Trophoblast cell (in vitro differentiated cells and primary cell): Measurements from ENCODE around the gene CYB5B.
A peak's percentile ranks its signal among the peaks of the same experiment; 100 is the strongest.

ENCODE experiments used
- DNase-seq, 2 donors: peaks; one replicate each; pipeline ENCODE4 v3.0.0-alpha.2; 2016
- H2AFZ ChIP-seq: 2 replicates; pipeline ENCODE4 v1.6.1; 2013; ENCODE audit warnings: low read length, moderate library complexity, mild to moderate bottlenecking; ENCODE audit not compliant: insufficient read depth, poor library complexity
- H2AK5ac ChIP-seq: 2 replicates; pipeline ENCODE4 v1.6.1; 2013; ENCODE audit warnings: mild to moderate bottlenecking, low read length
- H2BK120ac ChIP-seq: 2 replicates; pipeline ENCODE4 v1.6.1; 2013; ENCODE audit warnings: low read length, mild to moderate bottlenecking, moderate library complexity; ENCODE audit not compliant: insufficient read depth, poor library complexity
- H2BK12ac ChIP-seq: 2 replicates; pipeline ENCODE4 v1.6.1; 2013; ENCODE audit warnings: mild to moderate bottlenecking, low read length, moderate library complexity
- H2BK5ac ChIP-seq: 2 replicates; pipeline ENCODE4 v1.6.1; 2013; ENCODE audit warnings: low read length, low read depth, moderate library complexity, mild to moderate bottlenecking; ENCODE audit not compliant: poor library complexity
- H3K14ac ChIP-seq: 2 replicates; pipeline ENCODE4 v1.6.1; 2013; ENCODE audit warnings: mild to moderate bottlenecking, low read length
- H3K18ac ChIP-seq: 2 replicates; pipeline ENCODE4 v1.6.1; 2013; ENCODE audit warnings: mild to moderate bottlenecking, low read length
- H3K23ac ChIP-seq: 2 replicates; pipeline ENCODE4 v1.6.1; 2013; ENCODE audit warnings: low read length
- H3K27ac ChIP-seq: 2 replicates; pipeline ENCODE4 v1.5.1; 2013; ENCODE audit warnings: low read depth, mild to moderate bottlenecking, inconsistent platforms, low read length, moderate library complexity
- H3K27me3 ChIP-seq: 2 replicates; pipeline ENCODE4 v1.6.1; 2013; ENCODE audit warnings: inconsistent platforms, mild to moderate bottlenecking, low read length, moderate library complexity; ENCODE audit not compliant: insufficient read depth
- H3K36me3 ChIP-seq, 2 experiments: 1 replicate in 1 of 2; 2 replicates in 1 of 2; pipeline ENCODE4 v1.6.1; 2013; ENCODE audit warnings: low read length in 2 of 2, mild to moderate bottlenecking in 2 of 2, moderate library complexity in 1 of 2; ENCODE audit not compliant: insufficient read depth in 2 of 2, control insufficient read depth in 1 of 2
- H3K4ac ChIP-seq: 2 replicates; pipeline ENCODE4 v1.6.1; 2013; ENCODE audit warnings: low read depth, mild to moderate bottlenecking, low read length, moderate library complexity
- H3K4me1 ChIP-seq, 2 experiments: 1 replicate in 1 of 2; 2 replicates in 1 of 2; pipeline ENCODE4 v1.6.1; 2013; ENCODE audit warnings: low read length in 2 of 2, mild to moderate bottlenecking in 2 of 2, moderate library complexity in 1 of 2; ENCODE audit not compliant: insufficient read depth in 2 of 2, control insufficient read depth in 1 of 2
- H3K4me2 ChIP-seq: 2 replicates; pipeline ENCODE4 v1.6.1; 2013; ENCODE audit warnings: inconsistent platforms, mild to moderate bottlenecking, low read length, moderate library complexity
- H3K4me3 ChIP-seq: 2 replicates; pipeline ENCODE4 v1.5.1; 2013; ENCODE audit warnings: mild to moderate bottlenecking, low read depth, low read length, inconsistent platforms
- H3K79me1 ChIP-seq: one replicate; pipeline ENCODE4 v1.6.1; 2013; ENCODE audit warnings: low read length
- H3K79me2 ChIP-seq: 2 replicates; pipeline ENCODE4 v1.6.1; 2013; ENCODE audit warnings: low read length, mild to moderate bottlenecking; ENCODE audit not compliant: control insufficient read depth, insufficient read depth, poor library complexity
- H3K9ac ChIP-seq: 2 replicates; pipeline ENCODE4 v1.6.1; 2013; ENCODE audit warnings: mild to moderate bottlenecking, low read length
- H3K9me3 ChIP-seq: 2 replicates; pipeline ENCODE4 v1.6.1; 2013; ENCODE audit warnings: low read depth, mild to moderate bottlenecking, control low read depth, inconsistent platforms, low read length; ENCODE audit not compliant: insufficient read depth
- H4K12ac ChIP-seq: 2 replicates; pipeline ENCODE4 v1.6.1; 2013; ENCODE audit warnings: low read depth, mild to moderate bottlenecking, low read length, moderate library complexity
- H4K8ac ChIP-seq: 2 replicates; pipeline ENCODE4 v1.6.1; 2013; ENCODE audit warnings: low read depth, mild to moderate bottlenecking, low read length, moderate library complexity
- H4K91ac ChIP-seq: one replicate; pipeline ENCODE4 v1.6.1; 2013; ENCODE audit warnings: low read depth, mild to moderate bottlenecking, low read length, moderate library complexity
- WGBS: extraction: QIAGEN DNeasy Blood & Tissue Kit; methylation state at CpG from one replicate; pipeline ENCODE4 v1.1.7; 2013; ENCODE audit warnings: missing lambda C conversion rate; ENCODE audit not compliant: insufficient read length, insufficient coverage; ENCODE audit errors: extremely low coverage; 5-methylcytosine and 5-hydroxymethylcytosine counted together

The CYB5B gene

DNA sequence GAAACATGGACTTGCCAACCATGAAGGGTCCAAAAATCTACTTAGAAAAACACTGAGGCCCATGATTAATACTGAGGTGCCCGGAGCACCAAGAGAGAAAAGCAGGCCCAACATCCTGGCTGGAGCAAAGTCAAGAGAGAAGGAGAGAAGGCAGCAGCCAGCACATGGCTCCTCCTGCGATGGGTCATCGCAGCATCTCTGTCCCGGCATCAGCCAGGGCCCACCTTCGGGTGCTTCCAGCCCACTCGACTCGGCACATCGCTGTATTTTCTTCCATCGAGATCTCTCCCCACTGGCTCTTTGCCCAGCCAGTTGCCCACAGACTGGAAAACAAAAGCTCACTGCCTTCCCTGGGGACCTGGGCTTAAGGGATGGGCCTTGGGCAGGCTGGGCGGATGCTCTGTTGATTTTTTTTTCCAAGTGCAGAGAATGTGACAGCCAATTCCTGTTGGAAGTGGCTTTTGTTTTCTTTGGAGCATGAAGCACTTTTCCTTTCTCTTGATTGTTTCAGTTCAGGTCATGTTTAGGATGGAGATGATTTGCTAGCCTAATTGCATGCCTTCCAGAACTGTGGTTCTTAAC, 58.1 kb downstream of the CYB5B start:
- no peaks in the 10 kb centered on the region for H3K9me3 ChIP-seq
- no peak for DNase-seq
- H3K4me2 ChIP-seq, result no peak overlapping the region
- H4K8ac ChIP-seq, result no peak overlapping the region
- no peak overlapping the region for H3K23ac ChIP-seq
- no peaks in the 10 kb centered on the region for H3K36me3 ChIP-seq
- H3K4me3 ChIP-seq, result no peak overlapping the region
- no peak overlapping the region for H3K9ac ChIP-seq
- H2BK12ac ChIP-seq, result no peak overlapping the region
- no peak overlapping the region for H2AFZ ChIP-seq
- no peaks in the 10 kb centered on the region for H3K4me1 ChIP-seq
- no CpG with 5 or more reads among the region's 10 CpGs for WGBS
- H3K18ac ChIP-seq, result no peak overlapping the region
- H3K79me1 ChIP-seq, result no peaks in the 10 kb centered on the region
- no peaks in the 10 kb centered on the region for H3K79me2 ChIP-seq
- no peak overlapping the region for H3K14ac ChIP-seq
- H4K12ac ChIP-seq, result no peak overlapping the region
- no peak overlapping the region for H2BK5ac ChIP-seq
- no peak overlapping the region for H2AK5ac ChIP-seq
- no peaks in the 10 kb centered on the region for H3K27me3 ChIP-seq
- H2BK120ac ChIP-seq, result no peak overlapping the region
- H3K4ac ChIP-seq, result no peak overlapping the region
- no peak overlapping the region for H3K27ac ChIP-seq
- no peak overlapping the region for H4K91ac ChIP-seq

DNA sequence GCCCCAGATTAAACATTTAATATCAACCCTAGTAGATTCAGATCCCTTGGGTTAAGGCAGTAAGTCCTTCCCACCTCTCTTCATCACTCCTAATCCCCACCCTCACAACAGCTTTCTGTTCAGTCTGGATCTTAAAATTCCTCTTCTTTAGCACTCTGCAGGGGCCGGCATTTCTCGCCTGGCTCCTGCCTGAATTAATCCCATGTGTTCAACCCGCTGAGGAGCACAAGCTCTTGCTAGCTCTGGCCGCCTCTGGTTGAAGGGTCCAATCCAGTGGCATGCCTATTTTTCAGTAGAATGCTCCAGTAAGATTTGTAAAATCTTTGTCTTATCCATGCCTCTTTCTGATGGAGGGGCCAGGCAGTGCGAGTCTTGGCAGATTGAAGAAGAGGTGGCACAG, 59.2 kb downstream of the CYB5B start:
- H3K4me2 ChIP-seq, result no peak overlapping the region

DNA sequence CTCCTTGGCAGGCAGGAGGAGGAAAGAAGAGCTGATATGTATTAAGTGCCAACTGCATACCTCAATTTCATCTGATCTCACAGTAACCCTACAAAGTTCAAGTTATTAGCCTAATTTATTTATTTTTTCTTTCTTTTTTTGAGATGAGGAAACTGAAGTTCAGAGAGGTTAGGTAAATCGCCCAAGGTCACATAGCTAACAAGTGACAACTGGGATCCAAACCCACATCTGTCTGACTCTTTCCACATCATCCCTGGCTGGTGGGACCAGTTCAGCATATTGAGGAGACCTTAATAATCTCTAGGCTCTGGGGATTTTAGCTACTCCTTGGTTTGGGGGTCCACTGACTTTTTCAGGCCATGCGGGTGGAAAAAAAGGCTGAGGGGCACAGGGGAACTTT, 60.9 kb downstream of the CYB5B start:
- no CpG with 5 or more reads among the region's 2 CpGs for WGBS
- Histone ChIP-seq H4K91ac (no peak overlapping the region), H3K9ac (no peak overlapping the region), H3K4ac (no peak overlapping the region), H2AK5ac (no peak overlapping the region), H3K27ac (no peak overlapping the region), H2BK120ac (no peak overlapping the region), H4K12ac (no peak overlapping the region), H3K4me1 (no peaks in the 10 kb centered on the region), H3K9me3 (no peaks in the 10 kb centered on the region), H2AFZ (no peak overlapping the region), H3K79me2 (no peaks in the 10 kb centered on the region), H4K8ac (no peak overlapping the region), H3K36me3 (no peaks in the 10 kb centered on the region), H3K4me2 (no peak overlapping the region), H3K14ac (no peak overlapping the region), H2BK12ac (no peak overlapping the region), H3K18ac (no peak overlapping the region), H2BK5ac (no peak overlapping the region), H3K23ac (no peak overlapping the region), H3K4me3 (no peak overlapping the region), H3K79me1 (no peaks in the 10 kb centered on the region), H3K27me3 (no peaks in the 10 kb centered on the region)
- DNase-seq, result peak; percentile 47 to 88

More for the DNA sequence above, 59.2 kb downstream of the CYB5B start:
- no peak overlapping the region for H3K4me3 ChIP-seq
- no peaks in the 10 kb centered on the region for H3K79me2 ChIP-seq
- H3K9me3 ChIP-seq, result no peaks in the 10 kb centered on the region
- no peaks in the 10 kb centered on the region for H3K79me1 ChIP-seq
- no peak overlapping the region for H4K8ac ChIP-seq
- H3K36me3 ChIP-seq, result no peaks in the 10 kb centered on the region
- no peak overlapping the region for H3K18ac ChIP-seq
- H3K23ac ChIP-seq, result no peak overlapping the region
- H3K14ac ChIP-seq, result no peak overlapping the region
- no peak overlapping the region for H4K91ac ChIP-seq
- no peak overlapping the region for H2BK12ac ChIP-seq
- no peak for DNase-seq
- no peak overlapping the region for H3K27ac ChIP-seq
- no peak overlapping the region for H4K12ac ChIP-seq
- no peak overlapping the region for H2AFZ ChIP-seq
- no peak overlapping the region for H3K9ac ChIP-seq
- WGBS, result no CpG with 5 or more reads among the region's 5 CpGs
- no peak overlapping the region for H2BK5ac ChIP-seq
- no peaks in the 10 kb centered on the region for H3K4me1 ChIP-seq
- H3K27me3 ChIP-seq, result no peaks in the 10 kb centered on the region
- H3K4ac ChIP-seq, result no peak overlapping the region
- no peak overlapping the region for H2AK5ac ChIP-seq
- no peak overlapping the region for H2BK120ac ChIP-seq

DNA sequence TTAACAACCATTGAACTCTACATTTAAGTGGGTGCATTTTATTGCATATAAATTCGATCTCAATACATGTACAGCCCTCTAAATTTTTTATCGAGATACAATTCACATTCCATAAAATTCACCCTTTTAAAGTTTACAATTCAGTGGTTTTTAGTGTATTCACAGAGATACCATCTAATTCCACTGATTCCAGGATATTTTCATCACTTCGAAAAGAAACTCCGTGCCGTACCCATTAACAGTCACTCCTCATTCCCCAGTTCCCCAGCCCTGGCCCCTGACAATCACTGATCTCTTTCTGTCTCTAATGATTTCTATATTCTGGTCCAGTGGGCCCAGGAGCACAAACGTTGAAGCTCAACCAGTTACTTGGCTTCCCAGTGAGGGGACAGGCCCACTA, 61.4 kb downstream of the CYB5B start:
- no peaks in the 10 kb centered on the region for H3K27me3 ChIP-seq
- H4K8ac ChIP-seq, result no peak overlapping the region
- WGBS, result no CpG with 5 or more reads among the region's 6 CpGs

More for the DNA sequence above, 61.4 kb downstream of the CYB5B start:
- no peaks in the 10 kb centered on the region for H3K36me3 ChIP-seq
- no peak overlapping the region for H4K12ac ChIP-seq
- no peak overlapping the region for H3K14ac ChIP-seq
- H3K79me2 ChIP-seq, result no peaks in the 10 kb centered on the region
- H3K9me3 ChIP-seq, result no peaks in the 10 kb centered on the region
- H3K79me1 ChIP-seq, result no peaks in the 10 kb centered on the region
- H2AK5ac ChIP-seq, result no peak overlapping the region
- no peak overlapping the region for H3K4me2 ChIP-seq
- H3K4me3 ChIP-seq, result no peak overlapping the region
- no peak overlapping the region for H2BK12ac ChIP-seq
- H3K4me1 ChIP-seq, result no peaks in the 10 kb centered on the region
- H3K4ac ChIP-seq, result no peak overlapping the region
- no peak overlapping the region for H2AFZ ChIP-seq
- H2BK120ac ChIP-seq, result no peak overlapping the region
- no peak overlapping the region for H4K91ac ChIP-seq
- H3K18ac ChIP-seq, result no peak overlapping the region
- no peak overlapping the region for H2BK5ac ChIP-seq
- H3K27ac ChIP-seq, result no peak overlapping the region
- DNase-seq, result peak; percentile 20 to 67
- no peak overlapping the region for H3K9ac ChIP-seq
- H3K23ac ChIP-seq, result no peak overlapping the region
